Measurements from ENCODE around the gene PCNX4. TPM values are rescaled to one million over a fixed set of nuclear protein-coding genes. Genes with fewer than 3 reads are reported as not detected.

Gene PCNX4
- total RNA-seq, 1 experiment from 2014 or later = 117 TPM

DNA sequence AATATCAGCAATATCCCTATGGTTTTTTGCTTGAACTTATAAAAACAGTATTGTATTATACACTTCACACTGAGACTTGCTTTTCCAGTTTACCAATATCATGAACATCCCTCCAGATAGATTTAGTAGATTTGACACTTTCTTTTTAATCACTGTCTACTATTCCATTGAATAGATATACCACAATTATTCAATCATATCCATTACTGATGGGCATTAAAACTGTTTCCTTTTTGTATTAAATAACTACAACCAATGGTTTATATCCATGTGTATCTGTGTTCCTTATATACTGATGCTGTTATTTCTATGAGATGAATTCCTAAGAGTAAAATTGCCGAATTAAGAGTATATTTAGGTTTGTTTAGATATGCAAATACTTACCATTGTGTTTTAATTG, 86.4 kb downstream of the PCNX4 start:
- no peak overlapping the region for H3K4me3 ChIP-seq (ENCODE audit: low read length)
- no peak for ATAC-seq
- ChIA-PET CTCF (no interaction called here), POLR2A (ENCODE audit: unreplicated experiment) (no interaction called here)
- H4K20me1 ChIP-seq (ENCODE audit: low read length) = no peaks in the 10 kb centered on the region
- H2AFZ ChIP-seq (ENCODE audit: low read length) = no peak overlapping the region
- intact Hi-C loops (cut with micrococcal nuclease) = loop anchor here (5.0 kb wide), 1 partner anchor 1446 kb away; no protein-coding TSS in a partner anchor
- no TSS peak for BruUV-seq (replicated peaks)
- TF ChIP-seq EZH2 (IDR thresholded peaks at IDR 0.05; ENCODE audit: low read length, unreplicated experiment) (no peak), EZH2phosphoT487 (IDR thresholded peaks at IDR 0.05; ENCODE audit: borderline replicate concordance, low read length) (no peak)
- TF ChIP-seq, protein P1, sequence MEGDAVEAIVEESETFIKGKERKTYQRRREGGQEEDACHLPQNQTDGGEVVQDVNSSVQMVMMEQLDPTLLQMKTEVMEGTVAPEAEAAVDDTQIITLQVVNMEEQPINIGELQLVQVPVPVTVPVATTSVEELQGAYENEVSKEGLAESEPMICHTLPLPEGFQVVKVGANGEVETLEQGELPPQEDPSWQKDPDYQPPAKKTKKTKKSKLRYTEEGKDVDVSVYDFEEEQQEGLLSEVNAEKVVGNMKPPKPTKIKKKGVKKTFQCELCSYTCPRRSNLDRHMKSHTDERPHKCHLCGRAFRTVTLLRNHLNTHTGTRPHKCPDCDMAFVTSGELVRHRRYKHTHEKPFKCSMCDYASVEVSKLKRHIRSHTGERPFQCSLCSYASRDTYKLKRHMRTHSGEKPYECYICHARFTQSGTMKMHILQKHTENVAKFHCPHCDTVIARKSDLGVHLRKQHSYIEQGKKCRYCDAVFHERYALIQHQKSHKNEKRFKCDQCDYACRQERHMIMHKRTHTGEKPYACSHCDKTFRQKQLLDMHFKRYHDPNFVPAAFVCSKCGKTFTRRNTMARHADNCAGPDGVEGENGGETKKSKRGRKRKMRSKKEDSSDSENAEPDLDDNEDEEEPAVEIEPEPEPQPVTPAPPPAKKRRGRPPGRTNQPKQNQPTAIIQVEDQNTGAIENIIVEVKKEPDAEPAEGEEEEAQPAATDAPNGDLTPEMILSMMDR (conservative IDR thresholded peaks at IDR 0.05; ENCODE audit: low read depth, low read length) = no peak
- no peaks in the 10 kb centered on the region for H3K79me2 ChIP-seq (ENCODE audit: low read length)
- no peak for DNase-seq
- H3K4me2 ChIP-seq (ENCODE audit: low read length) = no peak overlapping the region
- H3K9me3 ChIP-seq (ENCODE audit: low read length) = no peaks in the 10 kb centered on the region
- no peaks in the 10 kb centered on the region for H3K9me2 ChIP-seq (replicated peaks; ENCODE audit: low read length)
- no peaks in the 10 kb centered on the region for H3K27me3 ChIP-seq (ENCODE audit: low read length)
- peaks cover 14% of the 10 kb centered on the region for H3F3A ChIP-seq (ENCODE audit: low read length, unreplicated experiment)
- no peak overlapping the region for H3K27ac ChIP-seq (ENCODE audit: low read length)
- no peaks in the 10 kb centered on the region for H3K36me3 ChIP-seq (ENCODE audit: low read depth, low read length)
- H3K9ac ChIP-seq (ENCODE audit: low read length) = no peak overlapping the region
- peaks cover 53% of the 10 kb centered on the region for H3K4me1 ChIP-seq (ENCODE audit: insufficient read depth, low read length)

DNA sequence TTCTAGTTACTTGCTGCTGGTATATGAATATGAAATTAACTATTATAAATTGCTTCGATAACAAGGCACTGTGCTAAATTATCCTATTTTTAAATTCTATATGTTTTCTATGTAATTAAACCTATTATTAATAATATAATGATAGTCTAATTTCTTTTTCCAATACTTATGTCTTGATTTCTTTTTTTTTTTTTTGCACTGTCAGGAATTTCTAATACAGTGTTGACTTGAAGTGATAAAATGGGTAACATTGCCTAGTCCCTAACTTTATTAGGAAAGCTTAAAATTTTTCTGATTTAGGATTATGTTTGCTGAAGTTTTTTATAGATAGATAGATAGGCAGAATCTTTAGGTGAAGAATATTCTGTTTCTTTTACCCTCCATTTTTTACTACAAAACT, 87.1 kb downstream of the PCNX4 start:
- H3K9me2 ChIP-seq (replicated peaks; ENCODE audit: low read length) = no peaks in the 10 kb centered on the region
- DNase-seq (no peak), ATAC-seq (no peak)
- peak overlapping the region; percentile 70 for H3K27ac ChIP-seq (ENCODE audit: low read length)
- H2AFZ ChIP-seq (ENCODE audit: low read length) = no peak overlapping the region
- POLR2A ChIA-PET (ENCODE audit: unreplicated experiment) = no interaction called here
- H3K79me2 ChIP-seq (ENCODE audit: low read length) = no peaks in the 10 kb centered on the region
- BruUV-seq (replicated peaks) = no TSS peak
- H3K27me3 ChIP-seq (ENCODE audit: low read length) = no peaks in the 10 kb centered on the region
- no peaks in the 10 kb centered on the region for H4K20me1 ChIP-seq (ENCODE audit: low read length)
- peaks cover 14% of the 10 kb centered on the region for H3F3A ChIP-seq (ENCODE audit: low read length, unreplicated experiment)
- no peaks in the 10 kb centered on the region for H3K9me3 ChIP-seq (ENCODE audit: low read length)
- H3K4me1 ChIP-seq (ENCODE audit: insufficient read depth, low read length) = peaks cover 60% of the 10 kb centered on the region
- no peaks in the 10 kb centered on the region for H3K36me3 ChIP-seq (ENCODE audit: low read depth, low read length)
- TF ChIP-seq, protein P1 (conservative IDR thresholded peaks at IDR 0.05; ENCODE audit: low read depth, low read length) = no peak
- TF ChIP-seq EZH2 (IDR thresholded peaks at IDR 0.05; ENCODE audit: low read length, unreplicated experiment) (no peak), EZH2phosphoT487 (IDR thresholded peaks at IDR 0.05; ENCODE audit: borderline replicate concordance, low read length) (no peak)
- intact Hi-C loops (cut with micrococcal nuclease) = loop anchor here (1.0 to 5.0 kb wide), 3 partner anchors 14 to 1447 kb away; partner anchors contain the start of genes DHRS7 and PCNX4
- peak overlapping the region; percentile 14; the same call in 1 of the 2 replicates for H3K9ac ChIP-seq (ENCODE audit: low read length)
- CTCF ChIA-PET = no interaction called here
- H3K4me2 ChIP-seq (ENCODE audit: low read length) = peak overlapping the region; percentile 51
- no peak overlapping the region for H3K4me3 ChIP-seq (ENCODE audit: low read length)

DNA sequence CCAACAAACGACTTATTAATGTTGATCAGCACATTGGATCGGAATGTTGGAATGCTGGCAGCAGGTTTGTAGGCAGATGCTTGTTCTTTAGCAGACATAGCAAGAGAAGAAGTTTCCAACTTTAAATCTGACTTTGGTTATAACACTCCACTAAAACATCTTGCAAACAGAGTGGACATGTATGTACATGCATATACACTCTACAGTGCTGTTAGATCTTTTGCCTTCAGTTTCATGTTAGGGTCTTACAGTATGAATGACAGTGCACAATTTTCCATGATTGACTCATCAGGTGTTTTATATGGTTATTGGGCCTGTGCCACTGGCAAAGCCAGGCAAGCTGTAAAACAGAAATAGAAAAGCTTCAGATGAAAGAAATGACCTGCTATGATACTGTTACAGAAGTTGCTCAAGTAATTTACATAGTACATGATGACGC, 87.7 kb downstream of the PCNX4 start:
- BruUV-seq (replicated peaks) = no TSS peak
- DNase-seq (peak; percentile 99), ATAC-seq (peak; percentile 56)
- Histone ChIP-seq H3K9me3 (ENCODE audit: low read length) (no peaks in the 10 kb centered on the region), H3K9ac (ENCODE audit: low read length) (peak overlapping the region; percentile 14; the same call in 1 of the 2 replicates), H3K4me2 (ENCODE audit: low read length) (peak overlapping the region; percentile 51), H4K20me1 (ENCODE audit: low read length) (no peaks in the 10 kb centered on the region), H3K36me3 (ENCODE audit: low read depth, low read length) (no peaks in the 10 kb centered on the region), H3F3A (ENCODE audit: low read length, unreplicated experiment) (peaks cover 14% of the 10 kb centered on the region), H3K4me3 (ENCODE audit: low read length) (peak overlapping the region; percentile 1; the same call in 1 of the 2 replicates), H3K79me2 (ENCODE audit: low read length) (no peaks in the 10 kb centered on the region), H2AFZ (ENCODE audit: low read length) (peak overlapping the region; percentile 38), H3K27me3 (ENCODE audit: low read length) (no peaks in the 10 kb centered on the region), H3K9me2 (replicated peaks; ENCODE audit: low read length) (no peaks in the 10 kb centered on the region), H3K4me1 (ENCODE audit: insufficient read depth, low read length) (peaks cover 61% of the 10 kb centered on the region), H3K27ac (ENCODE audit: low read length) (peak overlapping the region; percentile 70)
- TF ChIP-seq EZH2 (IDR thresholded peaks at IDR 0.05; ENCODE audit: low read length, unreplicated experiment) = no peak
- TF ChIP-seq, protein P1 (conservative IDR thresholded peaks at IDR 0.05; ENCODE audit: low read depth, low read length) = no peak
- TF ChIP-seq EZH2phosphoT487 (IDR thresholded peaks at IDR 0.05; ENCODE audit: borderline replicate concordance, low read length) = no peak
- POLR2A ChIA-PET (ENCODE audit: unreplicated experiment) = interaction anchor here (1.0 kb wide), 1 partner anchor 87 kb away, joined by 3 read pairs; the partner anchor contains the start of gene PCNX4
- intact Hi-C loops (cut with micrococcal nuclease) = loop anchor here (1.0 to 5.0 kb wide), 3 partner anchors 14 to 1447 kb away; partner anchors contain the start of genes DHRS7 and PCNX4
- CTCF ChIA-PET = interaction anchor here (0.9 to 1.2 kb wide), 2 partner anchors 14 to 261 kb away, joined by 3 to 6 read pairs; partner anchors contain the start of gene DHRS7

Measured in PC-3 (cell line).